Brain pericyte (primary cell): Measurements from ENCODE around the gene GPR119.
A peak's percentile ranks its signal among the peaks of the same experiment; 100 is the strongest.
"Not testable (repeated sequence)": the region's sequence is repeated elsewhere in the genome, so short reads cannot be mapped to it uniquely, and the experiment has no call there.

ENCODE experiments used
- DNase-seq: peaks from one replicate; pipeline ENCODE4 v3.0.0-alpha.2; 2012; ENCODE audit warnings: low read depth, low spot score

Gene GPR119

GRCh38 chrX:130339408-130340222 is 45.9 kb downstream of the GPR119 start, which contains the start of gene SLC25A14:
TSS of gene SLC25A14 (plus strand) at chrX:130339919. CDS start at chrX:130340279, 360 bp downstream.
- DNase-seq = peak; percentile 16

- DNase-seq = not testable (repeated sequence)
Measured at GRCh38 chrX:130338869-130339268, 46.6 kb downstream of the GPR119 start.

- DNase-seq = no peak
Measured at GRCh38 chrX:130336531-130336930, 48.9 kb downstream of the GPR119 start.
